ENCODE results near the gene RHBG. TPM values are rescaled to one million over a fixed set of nuclear protein-coding genes. Genes with fewer than 3 reads are reported as not detected.

RHBG gene
- total RNA-seq, 1 donor from 2014 or later = 2.1 TPM

GRCh38 chr1:156428746-156429288, 59.8 kb downstream of the RHBG start:
- no peak for DNase-seq

- DNase-seq = no peak
Measured at GRCh38 chr1:156429313-156430060, 60.5 kb downstream of the RHBG start.

GRCh38 chr1:156430303-156430702, 61.3 kb downstream of the RHBG start:
- no peak for DNase-seq

GRCh38 chr1:156430866-156431265, 61.9 kb downstream of the RHBG start:
- DNase-seq = no peak

GRCh38 chr1:156431366-156431765, 62.4 kb downstream of the RHBG start:
- no peak for DNase-seq

- DNase-seq = no peak
Measured at GRCh38 chr1:156431769-156432668, 63.0 kb downstream of the RHBG start.

- no peak for DNase-seq
Measured at GRCh38 chr1:156432669-156433018, 63.6 kb downstream of the RHBG start.

GRCh38 chr1:156433032-156433431, 64.0 kb downstream of the RHBG start:
- no peak for DNase-seq

- DNase-seq = no peak
Measured at GRCh38 chr1:156433602-156434001, 64.6 kb downstream of the RHBG start.

Small RNA genes lying within 50 kb of the gene (small RNA-seq; reads per million reads assigned to genes)
- gene MIR9-1 (ENCODE audit: low replicate concordance) = not detected

Other genes with a start within 250 kb of the RHBG start
- 12.1 TPM for gene SEMA4A, start 215.6 kb upstream of the RHBG start, total RNA-seq
- 6.6 TPM for gene SLC25A44, start 175.1 kb upstream of the RHBG start, total RNA-seq
- 33.9 TPM for gene PMF1, start 156.2 kb upstream of the RHBG start, total RNA-seq
- gene BGLAP, start 127.0 kb upstream of the RHBG start, total RNA-seq = 0.99 TPM
- 0.79 TPM for gene PAQR6, start 121.2 kb upstream of the RHBG start, total RNA-seq
- gene SMG5, start 86.4 kb upstream of the RHBG start, total RNA-seq = 29.8 TPM
- gene TMEM79, start 84.9 kb upstream of the RHBG start, total RNA-seq = 14.6 TPM
- 23.2 TPM for gene GLMP, start 73.5 kb upstream of the RHBG start, total RNA-seq
- not detected for gene VHLL, start 69.9 kb upstream of the RHBG start, total RNA-seq
- 173 TPM for gene CCT3, start 30.9 kb upstream of the RHBG start, total RNA-seq
- not detected for gene TSACC, start 30.7 kb upstream of the RHBG start, total RNA-seq
- 11.2 TPM for gene MEF2D, start 131.6 kb downstream of the RHBG start, total RNA-seq
- 8.6 TPM for gene IQGAP3, start 203.4 kb downstream of the RHBG start, total RNA-seq
- not detected for gene TTC24, start 210.5 kb downstream of the RHBG start, total RNA-seq
- gene NAXE, start 222.6 kb downstream of the RHBG start, total RNA-seq = 26.1 TPM
- 8.7 TPM for gene GPATCH4, start 232.3 kb downstream of the RHBG start, total RNA-seq

Measured in skin of body (tissue), 3 donors.